IPS-18a (cell line): ENCODE results near the gene TPSAB1.
"Not testable (repeated sequence)": the region's sequence is repeated elsewhere in the genome, so short reads cannot be mapped to it uniquely, and the experiment has no call there.

Source experiments
- H3K27ac ChIP-seq: one replicate; pipeline ENCODE4 v1.5.1; 2013; ENCODE audit warnings: low read length
- H3K27me3 ChIP-seq: one replicate; pipeline ENCODE4 v1.6.1; 2013; ENCODE audit warnings: mild to moderate bottlenecking, low read length; ENCODE audit not compliant: control insufficient read depth, insufficient read depth
- H3K36me3 ChIP-seq: one replicate; pipeline ENCODE4 v1.6.1; 2013; ENCODE audit warnings: low read depth, low read length; ENCODE audit not compliant: control insufficient read depth
- H3K4me1 ChIP-seq: one replicate; pipeline ENCODE4 v1.6.1; 2013; ENCODE audit warnings: low read depth, low read length; ENCODE audit not compliant: control insufficient read depth
- H3K4me3 ChIP-seq: one replicate; pipeline ENCODE4 v1.5.1; 2013; ENCODE audit warnings: low read length
- H3K9ac ChIP-seq: one replicate; pipeline ENCODE4 v1.6.1; 2013; ENCODE audit warnings: mild to moderate bottlenecking, low read length, moderate library complexity
- H3K9me3 ChIP-seq: one replicate; pipeline ENCODE4 v1.6.1; 2013; ENCODE audit warnings: low read depth, low read length; ENCODE audit not compliant: control insufficient read depth

TPSAB1 gene

DNA sequence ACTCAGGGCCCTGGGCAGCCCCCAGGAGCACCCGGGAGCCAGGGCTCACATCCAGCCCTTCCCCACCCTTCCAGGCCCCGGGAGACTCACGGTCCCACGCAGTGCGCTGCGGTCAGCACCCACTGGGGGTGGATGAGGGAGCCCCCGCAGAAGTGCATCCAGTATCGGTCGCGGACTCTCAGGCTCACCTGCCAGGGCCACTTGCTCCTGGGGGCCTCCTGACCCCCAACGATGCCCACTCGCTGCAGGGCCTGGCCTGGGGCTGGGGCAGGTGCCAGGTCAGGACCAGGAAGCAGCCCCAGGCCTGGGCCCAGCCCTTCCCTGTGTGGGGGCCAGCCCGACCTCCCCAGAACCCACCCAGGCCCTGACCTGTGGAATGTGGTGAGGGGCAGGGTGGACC is 11.0 kb upstream of the TPSAB1 start:
- H3K27ac ChIP-seq, H3K4me1 ChIP-seq, H3K9ac ChIP-seq, H3K9me3 ChIP-seq, H3K4me3 ChIP-seq, H3K36me3 ChIP-seq, H3K27me3 ChIP-seq: not testable (repeated sequence)

DNA sequence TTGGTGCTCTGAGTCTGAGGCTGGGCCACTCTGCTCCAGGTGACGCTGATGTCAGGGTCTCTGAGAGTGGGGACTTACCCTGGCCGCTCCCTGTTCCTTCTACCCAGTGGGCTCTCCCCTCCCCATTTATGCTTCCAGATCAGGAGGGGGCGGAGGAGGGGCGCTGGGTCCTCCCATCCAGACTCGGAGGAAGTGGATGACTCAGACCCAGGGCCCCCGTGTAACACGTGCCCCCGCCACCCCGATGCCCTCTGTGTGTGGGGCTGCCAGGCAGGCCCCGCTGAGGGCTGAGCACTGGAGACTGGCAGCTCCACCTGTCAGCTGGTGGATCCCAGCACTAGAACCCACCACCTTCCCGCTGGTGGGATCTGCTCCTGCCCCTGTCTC is 10.4 kb upstream of the TPSAB1 start, which contains the start of gene TPSB2:
Gene TPSB2, minus strand, starts transcription at position 101 of the 387 bp plus-strand sequence. CDS start 233 bp downstream, outside the sequence.
- H3K4me1 ChIP-seq, H3K4me3 ChIP-seq, H3K9me3 ChIP-seq, H3K36me3 ChIP-seq, H3K27ac ChIP-seq, H3K27me3 ChIP-seq, H3K9ac ChIP-seq: not testable (repeated sequence)

DNA sequence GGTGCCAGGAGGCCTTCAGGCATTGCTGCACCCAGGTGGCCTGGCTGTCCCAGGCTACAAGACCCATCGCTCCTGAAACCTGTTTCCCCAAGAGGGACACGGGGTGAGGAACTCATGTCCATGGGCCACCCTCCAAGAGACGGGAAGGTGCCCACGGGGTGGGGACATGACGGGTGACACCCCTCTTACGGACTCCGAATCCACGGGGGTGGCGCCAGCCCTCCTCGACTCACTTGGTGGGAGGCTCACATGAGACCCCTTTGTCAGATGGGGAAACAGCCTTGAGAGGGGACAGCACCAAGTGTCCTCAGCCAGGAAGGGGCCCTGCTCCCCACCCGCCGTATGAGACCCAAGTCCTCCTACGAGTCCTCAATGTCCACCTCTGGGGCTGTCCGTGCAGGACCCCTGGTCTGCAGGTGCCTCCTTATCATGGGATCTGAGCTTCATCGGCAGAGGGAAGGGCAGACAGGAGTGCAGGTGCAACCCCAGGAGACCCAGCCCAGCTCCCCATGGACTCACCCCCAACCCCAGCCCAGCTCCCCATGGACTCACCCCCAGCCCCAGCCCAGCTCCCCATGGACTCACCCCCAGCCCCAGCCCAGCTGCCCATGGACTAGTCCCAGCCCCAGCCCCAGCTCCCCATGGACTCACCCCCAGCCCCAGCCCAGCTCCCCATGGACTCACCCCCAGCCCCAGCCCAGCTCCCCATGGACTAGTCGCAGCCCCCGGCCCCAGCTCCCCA is 9.9 kb upstream of the TPSAB1 start:
- not testable (repeated sequence) for H3K4me3 ChIP-seq, H3K36me3 ChIP-seq, H3K9me3 ChIP-seq, H3K27me3 ChIP-seq, H3K9ac ChIP-seq, H3K27ac ChIP-seq, H3K4me1 ChIP-seq

DNA sequence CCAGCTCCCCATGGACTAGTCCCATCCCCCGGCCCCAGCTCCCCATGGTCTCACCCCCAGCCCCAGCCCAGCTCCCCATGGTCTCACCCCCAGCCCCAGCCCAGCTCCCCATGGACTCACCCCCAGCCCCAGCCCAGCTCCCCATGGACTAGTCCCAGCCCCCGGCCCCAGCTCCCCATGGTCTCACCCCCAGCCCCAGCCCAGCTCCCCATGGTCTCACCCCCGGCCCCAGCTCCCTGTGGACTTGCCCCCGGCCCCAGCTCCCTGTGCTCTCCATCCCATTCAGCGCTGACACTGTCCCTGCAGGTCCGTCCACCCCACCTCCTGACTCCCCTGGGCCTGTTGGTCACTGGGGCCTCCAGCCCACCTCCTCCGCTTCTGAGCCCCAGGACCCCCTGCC is 9.2 kb upstream of the TPSAB1 start:
- H3K9ac ChIP-seq, H3K9me3 ChIP-seq, H3K27ac ChIP-seq, H3K36me3 ChIP-seq, H3K27me3 ChIP-seq, H3K4me1 ChIP-seq, H3K4me3 ChIP-seq: not testable (repeated sequence)

DNA sequence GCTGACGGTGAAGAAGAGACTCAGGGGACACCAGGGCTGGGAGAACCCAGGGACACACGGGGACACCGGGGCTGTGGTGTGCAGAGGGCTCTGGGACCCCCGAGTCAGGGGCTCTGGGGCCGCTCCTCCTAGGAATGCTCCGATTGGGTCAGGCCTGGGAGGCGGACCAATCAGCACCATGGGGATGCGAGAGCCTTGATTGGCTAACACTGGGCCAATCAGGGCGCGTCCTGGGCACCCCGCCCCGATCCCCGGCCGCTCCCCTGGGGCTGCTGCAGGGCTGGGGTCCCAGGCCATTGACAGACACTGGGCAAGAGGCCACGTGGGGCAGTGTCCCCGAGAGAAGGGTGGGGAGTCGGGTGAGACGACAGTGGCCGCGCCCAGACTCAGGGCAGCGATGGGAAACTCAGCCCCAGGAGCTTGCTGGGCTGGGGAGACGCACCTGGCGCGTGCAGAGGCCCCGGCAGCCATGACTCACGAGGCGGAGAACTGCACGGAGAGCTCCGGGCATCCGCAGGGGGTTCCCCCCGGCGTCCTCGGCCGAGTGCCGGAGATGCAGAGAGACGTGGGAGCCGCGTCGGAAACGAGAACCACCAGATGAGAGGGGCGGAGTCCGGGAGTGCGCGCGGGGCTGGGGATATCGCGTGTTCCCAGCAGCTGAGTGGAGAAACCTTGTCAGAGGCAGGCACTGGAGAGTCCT is 8.3 kb upstream of the TPSAB1 start:
- not testable (repeated sequence) for H3K27me3 ChIP-seq, H3K9me3 ChIP-seq, H3K9ac ChIP-seq, H3K4me3 ChIP-seq, H3K4me1 ChIP-seq, H3K27ac ChIP-seq, H3K36me3 ChIP-seq

DNA sequence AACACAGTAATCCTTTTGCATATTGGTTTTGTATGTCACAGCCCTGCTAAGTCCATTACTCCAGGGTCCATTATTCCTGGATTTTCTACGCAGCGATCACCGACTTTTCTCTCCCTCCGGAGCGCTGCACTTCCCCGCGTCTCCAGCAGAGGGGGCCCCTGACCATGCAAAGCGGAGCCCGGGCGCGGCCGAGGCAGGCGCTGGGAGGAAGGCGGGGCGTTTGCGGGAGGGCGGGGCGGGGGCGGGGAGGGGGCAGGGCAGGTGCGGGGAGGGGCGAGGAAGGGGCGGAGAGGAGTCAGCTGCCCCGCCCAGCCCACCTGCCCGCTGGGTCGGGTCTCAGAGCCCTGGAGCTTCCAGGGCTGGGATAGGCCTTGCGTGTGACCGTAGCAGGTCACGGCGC is 3.8 kb upstream of the TPSAB1 start:
- H3K4me1 ChIP-seq, H3K27me3 ChIP-seq, H3K4me3 ChIP-seq, H3K36me3 ChIP-seq, H3K9me3 ChIP-seq, H3K27ac ChIP-seq, H3K9ac ChIP-seq: not testable (repeated sequence)

DNA sequence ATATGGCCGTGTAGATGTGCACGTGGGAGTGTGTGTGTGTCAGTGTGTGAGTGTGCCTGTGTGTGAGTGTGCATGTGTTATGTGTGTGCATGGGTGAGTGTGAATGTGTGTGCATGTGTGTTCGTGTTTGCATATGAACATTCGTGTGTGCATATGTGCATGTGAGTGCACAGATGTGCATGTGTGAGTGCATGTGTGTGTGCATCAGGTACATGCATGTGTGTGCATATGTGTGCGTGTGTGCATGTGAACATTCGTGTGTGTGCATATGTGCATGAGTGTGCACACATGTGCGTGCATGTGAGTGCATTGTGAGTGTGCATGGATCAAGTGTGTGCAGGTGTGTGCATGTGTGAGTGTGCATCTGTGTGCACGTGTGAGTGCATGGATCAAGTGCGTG is 2.5 kb upstream of the TPSAB1 start:
- Histone ChIP-seq H3K27me3 (no peaks in the 10 kb centered on the region), H3K9ac (no peak overlapping the region), H3K9me3 (no peaks in the 10 kb centered on the region), H3K36me3 (no peaks in the 10 kb centered on the region), H3K27ac (no peak overlapping the region), H3K4me1 (no peaks in the 10 kb centered on the region), H3K4me3 (no peak overlapping the region)

DNA sequence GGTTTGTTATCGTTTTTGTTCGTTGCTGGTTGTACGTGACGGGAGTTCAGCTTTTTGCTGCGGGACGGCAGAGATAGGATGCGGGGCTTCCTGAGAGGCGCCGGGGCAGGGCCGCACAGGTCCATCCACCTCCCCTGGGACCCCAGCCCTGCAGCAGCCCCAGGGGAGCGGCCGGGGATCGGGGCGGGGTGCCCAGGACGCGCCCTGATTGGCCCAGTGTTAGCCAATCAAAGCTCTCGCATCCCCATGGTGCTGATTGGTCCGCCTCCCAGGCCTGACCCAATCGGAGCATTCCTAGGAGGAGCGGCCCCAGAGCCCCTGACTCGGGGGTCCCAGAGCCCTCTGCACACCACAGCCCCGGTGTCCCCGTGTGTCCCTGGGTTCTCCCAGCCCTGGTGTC is 1.6 kb upstream of the TPSAB1 start:
- H3K27ac ChIP-seq, H3K4me1 ChIP-seq, H3K9ac ChIP-seq, H3K4me3 ChIP-seq, H3K27me3 ChIP-seq, H3K36me3 ChIP-seq, H3K9me3 ChIP-seq: not testable (repeated sequence)

DNA sequence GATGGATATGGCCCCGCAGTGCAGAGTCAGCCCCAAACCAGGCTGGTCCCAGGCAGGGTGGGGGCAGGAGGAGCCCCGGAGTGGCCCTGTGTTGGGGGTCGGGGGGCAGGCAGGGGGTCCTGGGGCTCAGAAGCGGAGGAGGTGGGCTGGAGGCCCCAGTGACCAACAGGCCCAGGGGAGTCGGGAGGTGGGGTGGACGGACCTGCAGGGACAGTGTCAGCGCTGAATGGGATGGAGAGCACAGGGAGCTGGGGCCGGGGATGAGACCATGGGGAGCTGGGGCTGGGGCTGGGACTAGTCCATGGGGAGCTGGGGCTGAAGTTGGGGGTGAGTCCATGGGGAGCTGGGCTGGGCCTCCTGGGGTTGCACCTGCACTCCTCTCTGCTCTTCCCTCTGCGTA is 930 bp upstream of the TPSAB1 start:
- H3K4me1 ChIP-seq, H3K4me3 ChIP-seq, H3K36me3 ChIP-seq, H3K27ac ChIP-seq, H3K9me3 ChIP-seq, H3K9ac ChIP-seq, H3K27me3 ChIP-seq: not testable (repeated sequence)

DNA sequence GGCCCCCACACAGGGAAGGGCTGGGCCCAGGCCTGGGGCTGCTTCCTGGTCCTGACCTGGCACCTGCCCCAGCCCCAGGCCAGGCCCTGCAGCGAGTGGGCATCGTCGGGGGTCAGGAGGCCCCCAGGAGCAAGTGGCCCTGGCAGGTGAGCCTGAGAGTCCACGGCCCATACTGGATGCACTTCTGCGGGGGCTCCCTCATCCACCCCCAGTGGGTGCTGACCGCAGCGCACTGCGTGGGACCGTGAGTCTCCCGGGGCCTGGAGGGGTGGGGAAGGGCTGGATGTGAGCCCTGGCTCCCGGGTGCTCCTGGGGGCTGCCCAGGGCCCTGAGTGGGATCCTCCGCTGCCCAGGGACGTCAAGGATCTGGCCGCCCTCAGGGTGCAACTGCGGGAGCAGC is 576 bp downstream of the TPSAB1 start:
- not testable (repeated sequence) for H3K4me3 ChIP-seq, H3K27me3 ChIP-seq, H3K36me3 ChIP-seq, H3K9ac ChIP-seq, H3K27ac ChIP-seq, H3K4me1 ChIP-seq, H3K9me3 ChIP-seq

DNA sequence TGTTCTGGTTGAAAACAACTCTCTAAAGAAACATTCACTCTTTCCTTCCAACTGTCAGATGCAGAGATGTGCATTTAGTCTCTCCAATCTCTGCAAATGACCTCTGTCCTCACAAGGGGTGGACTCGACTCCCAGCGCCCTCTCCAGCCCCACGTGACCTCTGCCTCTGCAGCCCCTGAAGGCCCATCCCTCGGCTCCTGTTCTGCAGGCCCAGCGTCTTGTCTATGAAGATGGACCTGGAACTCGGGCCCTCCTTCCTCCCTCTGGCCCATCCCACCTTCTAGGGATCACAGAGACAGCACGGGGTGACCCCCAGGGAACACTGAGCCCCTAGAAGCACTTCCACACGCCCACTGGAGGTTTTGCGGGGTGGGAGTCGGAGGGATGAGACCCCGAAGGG is 2.9 kb downstream of the TPSAB1 start:
- H3K36me3 ChIP-seq, H3K4me1 ChIP-seq, H3K27ac ChIP-seq, H3K9me3 ChIP-seq, H3K4me3 ChIP-seq, H3K9ac ChIP-seq: not testable (repeated sequence)
- H3K27me3 ChIP-seq, result peaks cover 14% of the 10 kb centered on the region
